ENCODE measurements around the gene CDC14B.
"Not testable (repeated sequence)": the region's sequence is repeated elsewhere in the genome, so short reads cannot be mapped to it uniquely, and the experiment has no call there.

CDC14B gene

DNA sequence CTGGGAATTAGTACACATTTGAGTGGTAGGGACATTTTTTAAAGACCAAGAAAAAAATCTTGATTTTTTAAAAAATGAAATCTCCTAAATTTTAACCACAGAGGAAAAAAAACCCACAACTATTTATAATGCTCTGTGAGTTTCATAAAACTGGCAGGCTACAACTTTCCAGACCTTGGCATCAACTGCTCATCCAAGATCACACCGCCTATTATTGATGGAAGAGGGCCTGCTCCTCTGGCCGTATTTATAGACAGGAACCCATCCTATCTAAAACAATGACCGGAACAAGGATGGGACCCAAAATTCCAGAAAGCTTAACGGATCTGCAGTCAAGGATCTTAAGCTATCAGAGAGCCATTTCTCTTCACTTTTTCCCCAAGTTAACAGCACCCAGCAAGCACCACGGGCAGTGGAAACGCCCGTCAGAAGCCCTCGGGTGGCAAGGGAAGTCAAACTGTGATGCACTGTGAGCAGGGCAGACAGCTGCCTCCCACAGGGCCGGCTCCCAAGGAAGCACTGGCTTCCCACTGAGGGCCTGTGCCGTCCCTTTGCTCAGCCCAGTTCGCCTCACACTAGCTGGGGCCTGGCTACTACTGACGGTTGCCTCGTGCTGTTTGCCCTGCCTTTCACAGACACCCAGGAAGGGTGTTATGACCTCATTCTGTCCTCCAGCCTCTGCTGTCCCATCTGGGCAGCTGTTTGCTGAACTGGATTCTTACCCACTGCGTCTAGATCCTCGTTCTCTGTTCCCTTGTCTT is 62.8 kb downstream of the CDC14B start:
- intact Hi-C loops (cut with micrococcal nuclease): no loop called here
- Mint-ChIP-seq H3K36me3 (ENCODE audit: low read depth) (no peaks in the 10 kb centered on the region), H3K4me3 (no peak overlapping the region), H3K4me1 (ENCODE audit: low read depth) (peaks cover 7% of the 10 kb centered on the region), H3K9me3 (no peaks in the 10 kb centered on the region), H3K27ac (no peak overlapping the region), H3K27me3 (no peaks in the 10 kb centered on the region)

DNA sequence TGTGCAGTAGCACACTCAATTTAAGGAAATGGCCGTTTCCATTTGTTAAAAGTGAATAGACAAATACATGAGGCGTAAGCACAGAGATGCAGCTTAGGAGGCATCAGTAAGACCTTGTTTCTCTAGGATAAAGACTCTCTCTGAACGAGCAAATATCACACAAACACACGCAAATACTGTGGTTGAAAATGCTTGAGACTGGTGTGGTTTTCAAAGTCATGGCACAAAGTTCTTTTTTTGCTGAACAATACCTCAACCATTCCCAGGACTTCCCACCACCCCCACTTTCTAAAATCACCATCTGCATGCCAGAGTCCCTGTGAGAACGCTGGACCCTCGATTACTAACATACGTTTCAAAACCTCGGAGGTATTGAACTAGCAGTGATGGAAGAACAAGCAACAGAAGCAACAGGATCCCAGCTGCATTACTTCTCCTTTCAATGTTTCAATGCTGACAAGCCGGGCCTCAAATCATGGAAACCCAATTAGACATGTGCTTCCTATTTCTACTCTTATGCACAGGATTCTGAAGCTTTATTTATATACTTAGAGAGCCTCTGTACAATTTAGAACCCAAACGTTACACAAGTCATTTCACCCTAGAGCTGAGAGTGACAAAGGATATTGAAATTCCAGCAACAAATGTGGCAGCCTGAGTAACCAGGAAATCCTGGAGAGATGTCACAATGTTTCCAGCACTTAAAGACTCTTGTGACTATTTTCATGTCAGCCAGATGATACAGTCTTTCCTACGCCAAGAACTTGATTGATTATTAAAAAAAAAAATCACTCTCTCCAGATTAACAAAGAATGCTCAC is 63.9 kb downstream of the CDC14B start:
- Mint-ChIP-seq H3K27ac (no peak overlapping the region), H3K36me3 (ENCODE audit: low read depth) (no peaks in the 10 kb centered on the region), H3K27me3 (no peaks in the 10 kb centered on the region), H3K4me3 (no peak overlapping the region), H3K9me3 (no peaks in the 10 kb centered on the region), H3K4me1 (ENCODE audit: low read depth) (peaks cover 7% of the 10 kb centered on the region)
- intact Hi-C loops (cut with micrococcal nuclease): no loop called here

DNA sequence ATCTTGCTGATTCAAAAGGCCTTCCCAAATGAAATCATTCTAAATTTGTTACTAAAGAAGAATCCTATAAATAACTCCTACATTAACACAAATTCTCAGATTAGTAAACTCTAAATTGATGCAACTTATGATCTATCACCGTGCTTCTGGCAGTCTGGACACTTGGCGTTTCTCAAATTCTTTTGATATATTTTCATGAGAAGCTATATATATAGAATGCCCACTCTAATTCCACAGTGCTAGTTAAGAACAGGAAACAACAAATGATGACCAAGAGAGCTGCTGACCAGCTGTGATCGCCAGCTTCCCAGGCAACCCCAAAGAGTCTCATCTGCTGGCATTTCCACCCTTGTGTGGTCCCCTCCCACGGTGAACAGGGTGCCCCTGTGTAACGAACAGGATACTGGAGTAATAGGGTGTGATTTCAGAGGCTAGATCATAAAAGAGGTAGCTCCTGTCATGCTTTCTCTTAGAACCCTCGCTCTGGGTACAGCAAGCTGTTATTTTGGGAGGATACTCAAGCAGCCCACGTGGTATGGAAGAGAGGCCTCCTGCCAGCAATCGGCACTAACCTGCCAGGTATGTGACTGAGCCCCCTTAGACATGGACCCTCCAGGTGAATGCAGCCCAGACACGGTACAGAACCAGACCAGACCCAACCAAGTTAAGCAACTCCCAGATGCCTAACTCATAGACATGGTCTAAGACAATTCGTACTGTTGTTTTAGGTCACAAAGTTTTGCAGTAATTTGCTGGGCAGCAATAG is 64.7 kb downstream of the CDC14B start:
- intact Hi-C loops (cut with micrococcal nuclease): no loop called here

DNA sequence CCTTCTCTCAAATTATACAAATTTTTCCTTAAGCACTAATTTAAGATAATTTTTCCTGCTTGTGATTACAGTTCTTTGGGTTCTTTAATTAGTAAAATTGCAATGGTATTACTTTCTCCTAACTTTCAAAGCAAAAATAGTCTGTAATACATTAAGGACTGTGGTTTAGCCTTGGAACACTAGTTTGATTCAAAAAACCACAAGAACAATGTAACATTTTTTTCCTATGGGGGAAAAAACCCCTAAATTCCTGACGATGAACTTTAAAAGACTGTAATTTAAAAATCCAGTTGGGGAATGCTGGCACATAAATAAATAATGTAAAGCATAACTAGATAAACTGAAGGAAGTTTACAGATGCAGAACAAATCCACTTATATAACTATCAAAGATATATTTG is 65.3 kb downstream of the CDC14B start:
- intact Hi-C loops (cut with micrococcal nuclease): no loop called here
- no peak overlapping the region for H3K27ac Mint-ChIP-seq
- no peaks in the 10 kb centered on the region for H3K27me3 Mint-ChIP-seq
- H3K4me1 Mint-ChIP-seq (ENCODE audit: low read depth): peaks cover 7% of the 10 kb centered on the region
- H3K36me3 Mint-ChIP-seq (ENCODE audit: low read depth): no peaks in the 10 kb centered on the region
- no peaks in the 10 kb centered on the region for H3K9me3 Mint-ChIP-seq
- no peak overlapping the region for H3K4me3 Mint-ChIP-seq

More for the DNA sequence above, 64.7 kb downstream of the CDC14B start:
- Mint-ChIP-seq H3K27ac (no peak overlapping the region), H3K36me3 (ENCODE audit: low read depth) (no peaks in the 10 kb centered on the region), H3K4me1 (ENCODE audit: low read depth) (peaks cover 7% of the 10 kb centered on the region), H3K9me3 (no peaks in the 10 kb centered on the region), H3K4me3 (no peak overlapping the region), H3K27me3 (no peaks in the 10 kb centered on the region)

DNA sequence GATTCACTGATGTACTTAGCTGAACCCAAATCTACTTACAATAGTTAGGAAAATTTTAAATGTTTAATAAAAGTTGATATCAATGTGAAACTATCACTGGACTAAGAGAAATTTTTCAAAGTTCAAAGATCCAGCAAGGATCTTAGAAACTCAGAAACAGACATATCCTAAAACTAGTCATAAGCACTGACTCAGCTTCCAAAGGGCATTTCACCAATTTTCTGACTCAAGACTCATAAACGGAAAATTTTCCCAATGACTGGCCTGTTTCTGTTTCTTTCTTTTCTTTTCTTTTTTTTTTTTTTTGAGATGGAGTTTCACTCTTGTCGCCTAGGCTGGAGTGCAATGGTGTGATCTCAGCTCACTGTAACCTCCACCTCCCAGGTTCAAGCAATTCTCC is 66.6 kb downstream of the CDC14B start:
- no peaks in the 10 kb centered on the region for H3K36me3 Mint-ChIP-seq (ENCODE audit: low read depth)
- H3K9me3 Mint-ChIP-seq: no peaks in the 10 kb centered on the region
- no peak overlapping the region for H3K4me3 Mint-ChIP-seq
- intact Hi-C loops (cut with micrococcal nuclease): no loop called here
- H3K4me1 Mint-ChIP-seq (ENCODE audit: low read depth): peaks cover 7% of the 10 kb centered on the region
- H3K27ac Mint-ChIP-seq: no peak overlapping the region
- H3K27me3 Mint-ChIP-seq: no peaks in the 10 kb centered on the region

DNA sequence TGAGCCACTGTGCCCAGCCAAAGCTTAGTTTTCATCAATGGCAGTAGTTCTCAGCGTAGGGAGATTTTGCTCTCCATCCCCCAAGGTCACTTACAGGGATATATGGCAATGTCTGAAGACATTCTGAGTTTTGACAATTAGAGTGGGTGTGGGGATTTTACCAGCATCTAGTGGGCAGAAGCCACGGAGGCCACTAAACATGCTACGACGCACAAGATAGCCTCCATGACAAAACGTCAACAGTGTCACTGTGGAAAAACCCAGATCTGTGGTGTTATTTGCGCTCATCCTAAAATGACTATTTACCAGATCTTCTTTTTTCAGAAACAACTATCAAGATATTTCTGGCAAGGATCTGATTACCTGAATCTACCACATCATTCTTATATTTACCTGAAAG is 68.2 kb downstream of the CDC14B start:
- no peaks in the 10 kb centered on the region for H3K9me3 Mint-ChIP-seq
- no peaks in the 10 kb centered on the region for H3K27me3 Mint-ChIP-seq
- H3K4me1 Mint-ChIP-seq (ENCODE audit: low read depth): peaks cover 7% of the 10 kb centered on the region
- H3K27ac Mint-ChIP-seq: no peak overlapping the region
- H3K36me3 Mint-ChIP-seq (ENCODE audit: low read depth): no peaks in the 10 kb centered on the region
- no peak overlapping the region for H3K4me3 Mint-ChIP-seq
- intact Hi-C loops (cut with micrococcal nuclease): no loop called here

DNA sequence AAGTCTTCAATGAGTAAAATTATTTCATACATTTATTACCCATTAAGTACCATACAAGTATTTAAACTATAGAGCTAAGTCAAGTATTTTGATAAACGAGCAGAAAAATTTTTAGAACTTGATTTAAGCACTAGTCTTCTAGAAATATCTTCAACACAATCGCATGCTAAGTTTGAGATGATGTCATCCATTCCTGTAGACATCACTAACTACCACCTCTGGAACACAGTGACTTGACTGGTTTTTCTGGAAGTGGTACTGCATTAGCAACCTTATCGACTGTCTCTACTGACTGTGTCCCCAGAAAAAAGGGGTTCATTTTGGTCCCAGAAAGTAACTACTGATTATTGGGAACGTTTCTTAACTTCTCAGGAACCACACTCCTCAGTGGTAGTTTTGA is 69.0 kb downstream of the CDC14B start:
- Mint-ChIP-seq H3K9me3 (no peaks in the 10 kb centered on the region), H3K27me3 (no peaks in the 10 kb centered on the region), H3K4me3 (no peak overlapping the region), H3K4me1 (ENCODE audit: low read depth) (peaks cover 2% of the 10 kb centered on the region), H3K27ac (no peak overlapping the region), H3K36me3 (ENCODE audit: low read depth) (no peaks in the 10 kb centered on the region)
- intact Hi-C loops (cut with micrococcal nuclease): no loop called here

DNA sequence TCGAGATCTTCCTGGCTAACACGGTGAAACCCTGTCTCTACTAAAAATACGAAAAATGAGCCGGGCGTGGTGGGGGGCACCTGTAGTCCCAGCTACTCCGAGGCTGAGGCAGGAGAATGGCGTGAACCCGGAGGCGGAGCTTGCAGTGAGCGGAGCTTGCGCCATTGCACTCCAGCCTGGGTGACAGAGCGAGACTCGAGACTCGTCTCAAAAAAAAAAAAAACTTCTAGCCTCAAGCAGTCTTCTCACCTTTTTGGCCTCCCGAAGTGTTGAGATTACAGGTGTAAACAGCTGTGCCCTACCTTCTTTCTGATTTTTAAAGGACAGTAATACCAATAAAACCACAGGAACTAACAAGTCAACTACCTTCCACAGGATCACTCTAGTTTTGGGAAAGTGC is 76.5 kb downstream of the CDC14B start:
- H3K4me1 Mint-ChIP-seq (ENCODE audit: low read depth); H3K27ac Mint-ChIP-seq; intact Hi-C loops (cut with micrococcal nuclease); H3K4me3 Mint-ChIP-seq; H3K27me3 Mint-ChIP-seq; H3K36me3 Mint-ChIP-seq (ENCODE audit: low read depth); H3K9me3 Mint-ChIP-seq: not testable (repeated sequence)

DNA sequence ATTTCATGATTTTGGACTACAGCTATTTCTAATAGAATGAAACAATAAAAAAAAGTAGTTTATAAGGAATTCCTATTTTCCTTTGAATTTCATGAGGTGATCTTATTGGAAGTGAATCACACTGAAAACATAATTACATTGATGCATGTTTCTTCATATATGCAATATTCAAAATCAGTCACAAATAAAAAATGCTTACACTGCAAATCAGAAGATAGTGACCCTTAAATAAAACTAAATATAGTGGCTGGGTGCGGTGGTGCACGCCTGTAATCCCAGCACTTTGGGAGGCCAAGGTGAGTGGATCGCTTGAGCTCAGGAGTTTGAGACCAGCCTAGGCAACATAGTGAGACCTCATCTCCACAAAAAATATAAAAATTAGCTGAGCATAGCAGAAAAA is 79.5 kb downstream of the CDC14B start:
- intact Hi-C loops (cut with micrococcal nuclease): no loop called here
- Mint-ChIP-seq H3K27ac (no peak overlapping the region), H3K9me3 (no peaks in the 10 kb centered on the region), H3K4me3 (no peak overlapping the region), H3K36me3 (ENCODE audit: low read depth) (no peaks in the 10 kb centered on the region), H3K27me3 (no peaks in the 10 kb centered on the region), H3K4me1 (ENCODE audit: low read depth) (no peaks in the 10 kb centered on the region)

DNA sequence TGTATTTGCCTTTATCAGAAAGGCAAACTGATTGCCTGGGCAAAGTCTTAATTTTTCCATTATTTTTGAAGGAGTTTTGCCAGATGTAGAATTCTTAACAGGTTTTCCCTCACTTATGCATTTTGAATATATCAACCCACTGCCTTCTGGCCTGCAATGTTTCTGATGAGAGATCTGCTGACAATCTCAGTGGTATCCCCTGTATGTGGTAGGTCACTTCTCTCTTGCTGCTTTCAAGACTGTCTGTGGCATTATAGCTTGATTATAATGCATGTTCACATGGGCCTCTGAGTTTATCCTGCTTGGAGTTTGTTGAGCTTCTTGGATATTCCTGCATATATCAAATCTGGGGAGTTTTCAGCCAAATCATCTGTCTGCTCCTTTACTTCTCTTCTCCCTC is 87.5 kb downstream of the CDC14B start:
- H3K9me3 Mint-ChIP-seq: peaks cover 21% of the 10 kb centered on the region
- intact Hi-C loops (cut with micrococcal nuclease): no loop called here
- no peaks in the 10 kb centered on the region for H3K36me3 Mint-ChIP-seq (ENCODE audit: low read depth)
- no peak overlapping the region for H3K4me3 Mint-ChIP-seq
- H3K27me3 Mint-ChIP-seq: no peaks in the 10 kb centered on the region
- no peak overlapping the region for H3K27ac Mint-ChIP-seq
- H3K4me1 Mint-ChIP-seq (ENCODE audit: low read depth): no peaks in the 10 kb centered on the region

DNA sequence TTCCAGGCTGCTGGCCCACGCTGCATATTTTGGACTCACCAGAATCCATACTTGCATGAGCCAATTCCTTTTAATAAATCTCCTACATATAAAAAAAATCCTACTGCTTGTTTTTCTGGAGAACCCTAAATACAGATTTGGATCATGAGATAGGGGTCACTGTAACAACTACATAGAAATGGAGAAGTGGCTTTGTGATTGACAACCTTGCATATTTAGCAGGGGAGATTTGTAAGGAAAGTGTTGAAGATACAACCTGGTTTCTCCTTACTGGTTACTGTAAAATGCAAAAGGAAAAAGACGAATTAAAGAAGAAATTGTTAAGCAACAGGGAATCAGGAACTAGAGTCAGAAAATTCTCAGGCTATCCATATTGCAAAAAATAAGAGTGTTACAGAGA is 94.9 kb downstream of the CDC14B start:
- intact Hi-C loops (cut with micrococcal nuclease): no loop called here
- Mint-ChIP-seq H3K27ac (no peak overlapping the region), H3K36me3 (ENCODE audit: low read depth) (no peaks in the 10 kb centered on the region), H3K9me3 (no peaks in the 10 kb centered on the region), H3K4me1 (ENCODE audit: low read depth) (peaks cover 8% of the 10 kb centered on the region), H3K4me3 (no peak overlapping the region), H3K27me3 (no peaks in the 10 kb centered on the region)

DNA sequence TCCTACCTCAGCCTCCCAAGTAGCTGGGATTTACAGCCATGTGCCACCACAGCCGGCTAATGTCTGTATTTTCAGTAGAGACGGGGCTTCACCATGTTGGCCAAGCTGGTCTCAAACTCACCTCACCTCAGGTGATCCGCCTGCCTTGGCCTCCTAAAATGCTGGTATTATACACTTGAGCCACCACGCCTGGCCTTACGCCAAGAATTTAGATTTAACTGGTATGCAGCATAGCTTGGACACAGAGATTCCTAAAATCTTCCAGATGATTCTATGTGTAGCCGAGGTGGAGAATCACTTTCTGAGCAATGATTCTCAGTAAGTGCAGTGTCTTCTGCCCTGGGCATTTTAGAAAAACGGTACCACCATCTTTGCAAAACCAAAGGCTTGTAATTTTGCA is 95.6 kb downstream of the CDC14B start:
- Mint-ChIP-seq H3K9me3 (no peaks in the 10 kb centered on the region), H3K27me3 (no peaks in the 10 kb centered on the region), H3K4me3 (no peak overlapping the region), H3K36me3 (ENCODE audit: low read depth) (no peaks in the 10 kb centered on the region), H3K4me1 (ENCODE audit: low read depth) (peaks cover 8% of the 10 kb centered on the region), H3K27ac (no peak overlapping the region)
- intact Hi-C loops (cut with micrococcal nuclease): no loop called here

DNA sequence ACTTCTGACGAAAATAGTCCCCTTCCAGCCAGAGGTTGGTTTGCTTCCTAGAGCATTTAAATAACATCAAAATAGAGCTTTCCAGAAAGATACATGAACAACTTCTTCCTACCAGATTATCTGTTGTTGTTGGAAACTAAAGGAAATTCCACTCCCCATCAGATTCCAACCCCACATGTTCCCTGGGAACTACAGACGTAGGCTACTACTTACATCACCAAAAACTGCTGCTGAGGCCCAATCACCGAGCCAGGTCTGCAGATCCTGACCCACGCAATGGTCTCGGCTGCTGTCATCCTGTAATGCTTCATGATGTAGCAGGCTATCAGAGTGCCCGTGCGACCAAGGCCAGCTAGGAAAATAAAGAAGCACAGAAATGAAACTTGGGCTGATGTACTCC is 96.3 kb downstream of the CDC14B start:
- Mint-ChIP-seq H3K4me3 (no peak overlapping the region), H3K27me3 (no peaks in the 10 kb centered on the region), H3K4me1 (ENCODE audit: low read depth) (peaks cover 8% of the 10 kb centered on the region), H3K36me3 (ENCODE audit: low read depth) (no peaks in the 10 kb centered on the region), H3K9me3 (no peaks in the 10 kb centered on the region), H3K27ac (no peak overlapping the region)
- intact Hi-C loops (cut with micrococcal nuclease): no loop called here

DNA sequence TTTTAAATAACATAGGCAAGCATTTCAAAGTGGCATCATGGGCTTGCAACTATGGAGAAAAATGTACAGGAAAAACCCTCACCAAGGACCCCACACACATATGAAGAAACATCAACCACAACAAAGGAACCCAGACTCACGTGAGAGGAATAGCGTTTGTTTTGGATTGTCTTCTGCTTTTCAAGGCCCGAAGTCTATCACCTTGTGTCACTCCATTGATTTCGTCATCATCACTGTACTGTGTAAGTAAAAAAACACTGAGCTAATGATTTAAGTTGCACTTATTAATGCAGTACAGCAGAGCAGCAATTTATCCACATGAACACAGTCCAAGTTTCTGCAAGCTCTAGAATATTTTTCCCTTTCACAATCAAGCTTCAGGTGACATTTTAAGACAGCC is 97.3 kb downstream of the CDC14B start:
- intact Hi-C loops (cut with micrococcal nuclease): no loop called here
- Mint-ChIP-seq H3K4me3 (no peak overlapping the region), H3K27me3 (no peaks in the 10 kb centered on the region)

More for the DNA sequence above, 97.3 kb downstream of the CDC14B start:
- H3K9me3 Mint-ChIP-seq: no peaks in the 10 kb centered on the region
- H3K36me3 Mint-ChIP-seq (ENCODE audit: low read depth): no peaks in the 10 kb centered on the region
- H3K4me1 Mint-ChIP-seq (ENCODE audit: low read depth): peaks cover 8% of the 10 kb centered on the region
- H3K27ac Mint-ChIP-seq: no peak overlapping the region

All from dendritic cell treated with granulocyte-macrophage colony-stimulating factor and Interleukin-4, amounts not matched to agents 40 ng/mL and 50 ng/mL, for 4 days (primary cell).